Measurements from ENCODE around the gene DUSP1.
A peak's percentile ranks its signal among the peaks of the same experiment; 100 is the strongest.

DNA sequence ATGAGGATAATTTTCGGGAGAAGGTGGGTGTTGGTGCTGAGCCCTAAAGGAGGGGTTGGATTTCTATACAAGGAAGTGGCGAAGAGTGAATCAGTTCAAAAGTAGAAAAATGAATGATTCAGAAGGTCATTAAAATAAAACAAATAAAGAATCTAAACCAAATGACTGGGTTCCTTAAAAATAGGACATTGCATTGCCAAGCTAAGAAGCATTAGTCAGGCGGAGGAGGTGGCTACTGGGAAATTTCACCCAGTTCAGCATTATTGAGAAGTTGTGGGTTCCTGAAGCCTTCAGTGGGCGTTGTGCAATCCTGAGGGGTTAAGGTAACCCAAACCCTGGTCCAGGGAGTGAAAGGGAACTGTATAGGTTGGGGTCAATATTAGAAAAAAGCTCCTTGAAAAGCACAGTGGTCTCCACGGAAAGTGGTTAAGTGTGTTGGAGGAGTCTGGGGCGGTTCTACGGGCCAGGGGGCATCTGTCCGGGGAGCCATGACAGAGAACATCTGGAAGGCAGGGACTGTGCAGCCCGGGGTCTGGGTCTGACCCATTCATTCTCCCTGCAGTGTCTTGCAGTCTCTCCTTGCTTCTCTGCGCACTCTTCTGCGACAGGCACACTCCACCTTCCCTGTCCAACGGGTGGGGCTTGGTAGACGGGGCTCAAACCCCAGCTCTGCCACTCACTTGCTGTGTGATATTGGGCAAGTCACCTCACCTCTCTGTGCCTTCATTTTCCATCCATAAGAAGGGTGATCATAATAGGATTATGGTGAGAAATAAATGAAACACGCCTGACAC, 27.6 kb upstream of the DUSP1 start:
- TF ChIP-seq, protein P1, sequence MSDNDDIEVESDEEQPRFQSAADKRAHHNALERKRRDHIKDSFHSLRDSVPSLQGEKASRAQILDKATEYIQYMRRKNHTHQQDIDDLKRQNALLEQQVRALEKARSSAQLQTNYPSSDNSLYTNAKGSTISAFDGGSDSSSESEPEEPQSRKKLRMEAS (IDR thresholded peaks at IDR 0.05; ENCODE audit: insufficient read depth, insufficient read length) = no peak
- TF ChIP-seq, protein P2, sequence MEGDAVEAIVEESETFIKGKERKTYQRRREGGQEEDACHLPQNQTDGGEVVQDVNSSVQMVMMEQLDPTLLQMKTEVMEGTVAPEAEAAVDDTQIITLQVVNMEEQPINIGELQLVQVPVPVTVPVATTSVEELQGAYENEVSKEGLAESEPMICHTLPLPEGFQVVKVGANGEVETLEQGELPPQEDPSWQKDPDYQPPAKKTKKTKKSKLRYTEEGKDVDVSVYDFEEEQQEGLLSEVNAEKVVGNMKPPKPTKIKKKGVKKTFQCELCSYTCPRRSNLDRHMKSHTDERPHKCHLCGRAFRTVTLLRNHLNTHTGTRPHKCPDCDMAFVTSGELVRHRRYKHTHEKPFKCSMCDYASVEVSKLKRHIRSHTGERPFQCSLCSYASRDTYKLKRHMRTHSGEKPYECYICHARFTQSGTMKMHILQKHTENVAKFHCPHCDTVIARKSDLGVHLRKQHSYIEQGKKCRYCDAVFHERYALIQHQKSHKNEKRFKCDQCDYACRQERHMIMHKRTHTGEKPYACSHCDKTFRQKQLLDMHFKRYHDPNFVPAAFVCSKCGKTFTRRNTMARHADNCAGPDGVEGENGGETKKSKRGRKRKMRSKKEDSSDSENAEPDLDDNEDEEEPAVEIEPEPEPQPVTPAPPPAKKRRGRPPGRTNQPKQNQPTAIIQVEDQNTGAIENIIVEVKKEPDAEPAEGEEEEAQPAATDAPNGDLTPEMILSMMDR (IDR thresholded peaks at IDR 0.05; ENCODE audit: extremely low read depth in 1 of 2, insufficient read depth in 1 of 2, low read depth in 1 of 2, low read length in 2 of 2) = no peak
- no peak for TF ChIP-seq POLR2A (IDR thresholded peaks at IDR 0.05; ENCODE audit: low read depth, low read length)
- TF ChIP-seq POLR2AphosphoS5 (IDR thresholded peaks at IDR 0.05; ENCODE audit: insufficient read depth, low read depth, low read length) = peak; percentile 28
